SK-N-SH (cell line): ENCODE data around the gene CUL3. TPM values are rescaled to one million over a fixed set of nuclear protein-coding genes. Genes with fewer than 3 reads are reported as not detected.

ENCODE experiments used
- CTCF ChIA-PET: fragments of 300-600, 350-600 bp; formaldehyde crosslinking; extraction: SDS; loops from one replicate; lab custom pipeline; 2021; lab: Yijun Ruan, JAX
- POLR2A ChIA-PET: fragments of 350-600 bp; sonication (Branson Sonifier 250); formaldehyde crosslinking; extraction: SDS; loops from one replicate; lab custom pipeline; 2020; ENCODE audit warnings: antibody characterized with exemption, inconsistent platforms; lab: Yijun Ruan, JAX
- DNase-seq: peaks from one replicate; pipeline ENCODE4 v3.0.0; 2012
- H2AFZ ChIP-seq: fragments of 200-600 bp; sonication (generic); 2 replicates; pipeline ENCODE4 v1.8.1; 2016; ENCODE audit warnings: antibody characterized with exemption, mild to moderate bottlenecking, low read depth
- H3F3A ChIP-seq: fragments of 200-600 bp; sonication (generic); replicated peaks from 2 replicates; pipeline ENCODE3; 2016; ENCODE audit warnings: antibody characterized with exemption, mild to moderate bottlenecking; ENCODE audit not compliant: insufficient read depth
- H3K27ac ChIP-seq, 2 experiments: fragments of 200-500 bp in 1 of 2; fragments of 200-600 bp in 1 of 2; sonication (Bioruptor generic) in 1 of 2; sonication (generic), shearing (Covaris generic) in 1 of 2; 2 replicates each; pipeline versions ENCODE4 v1.5.1 to v1.6.1; 2014 to 2016; ENCODE audit warnings: low read depth in 2 of 2, inconsistent platforms in 1 of 2, low read length in 1 of 2, mild to moderate bottlenecking in 1 of 2, mixed read lengths in 1 of 2
- H3K27me3 ChIP-seq: fragments of 200-600 bp; sonication (generic), shearing (Covaris generic); 2 replicates; pipeline ENCODE4 v1.6.1; 2016; ENCODE audit warnings: mixed run types; ENCODE audit not compliant: insufficient read depth
- H3K36me3 ChIP-seq, 2 experiments: fragments of 200-500 bp in 1 of 2; fragments of 200-600 bp in 1 of 2; sonication (Bioruptor generic) in 1 of 2; sonication (generic) in 1 of 2; replicated peaks in 1 of 2; 2 replicates each; pipeline versions ENCODE3 to v1.5.1; 2014 to 2016; ENCODE audit warnings: low read length in 1 of 2, mild to moderate bottlenecking in 1 of 2; ENCODE audit not compliant: insufficient read depth in 2 of 2, control insufficient read depth in 1 of 2
- H3K4me1 ChIP-seq, 2 experiments: fragments of 200-500 bp in 1 of 2; fragments of 200-600 bp in 1 of 2; sonication (Bioruptor generic) in 1 of 2; sonication (generic), shearing (Covaris generic) in 1 of 2; 2 replicates each; pipeline versions ENCODE4 v1.5.1 to v1.6.1; 2014 to 2016; ENCODE audit warnings: low read depth in 1 of 2, low read length in 1 of 2, mixed run types in 1 of 2; ENCODE audit not compliant: insufficient read depth in 2 of 2, control insufficient read depth in 1 of 2
- H3K4me2 ChIP-seq: fragments of 200-600 bp; sonication (generic), shearing (Covaris generic); 2 replicates; pipeline ENCODE4 v1.6.1; 2017; ENCODE audit warnings: mixed run types
- H3K4me3 ChIP-seq, 2 experiments: fragments of 200-500 bp in 1 of 2; fragments of 200-600 bp in 1 of 2; sonication (Bioruptor generic) in 1 of 2; sonication (generic), shearing (Covaris generic) in 1 of 2; 2 replicates each; pipeline versions ENCODE4 v1.5.1 to v1.8.1; 2014 to 2016; ENCODE audit warnings: low read depth in 2 of 2, inconsistent platforms in 1 of 2, low read length in 1 of 2, mild to moderate bottlenecking in 1 of 2, mixed read lengths in 1 of 2, moderate library complexity in 1 of 2
- H3K79me2 ChIP-seq: fragments of 200-600 bp; sonication (generic); 2 replicates; pipeline ENCODE4 v1.8.1; 2017; ENCODE audit warnings: mild to moderate bottlenecking; ENCODE audit not compliant: insufficient read depth
- H3K9ac ChIP-seq: fragments of 200-600 bp; sonication (generic); 2 replicates; pipeline ENCODE4 v1.6.1; 2017; ENCODE audit warnings: mixed run types
- H3K9me2 ChIP-seq: fragments of 200-600 bp; sonication (generic); 2 replicates; pipeline ENCODE4 v1.6.1; 2017; ENCODE audit warnings: mixed run types
- H3K9me3 ChIP-seq: fragments of 200-600 bp; sonication (generic); 2 replicates; pipeline ENCODE4 v1.6.1; 2017; ENCODE audit warnings: mixed run types, mild to moderate bottlenecking, moderate library complexity
- H4K20me1 ChIP-seq: fragments of 200-600 bp; sonication (generic); 2 replicates; pipeline ENCODE4 v1.6.1; 2017; ENCODE audit warnings: mild to moderate bottlenecking, mixed run types; ENCODE audit not compliant: insufficient read depth
- CHD2 ChIP-seq: fragments of 150-350 bp; IDR thresholded peaks from 2 replicates; pipeline ENCODE4 v1.6.1; 2018; ENCODE audit warnings: low read length; ENCODE audit not compliant: partially characterized antibody
- ELF1 ChIP-seq: IDR thresholded peaks from 2 replicates; pipeline ENCODE4 v1.4.0; 2012
- EP300 ChIP-seq, 2 experiments: IDR thresholded peaks; 2 replicates each; pipeline versions ENCODE4 v1.4.0 to v1.6.1; 2012; ENCODE audit warnings: borderline replicate concordance in 1 of 2, low read depth in 1 of 2, low read length in 1 of 2
- EZH2phosphoT487 ChIP-seq: fragments of 200-600 bp; sonication (generic); IDR thresholded peaks from 2 replicates; pipeline ENCODE4 v1.6.1; 2017; ENCODE audit warnings: low read depth, mixed run types, mild to moderate bottlenecking, antibody characterized with exemption, moderate library complexity, borderline replicate concordance
- FOXJ3 ChIP-seq: sonication (generic); formaldehyde crosslinking; IDR thresholded peaks from 2 replicates; pipeline ENCODE4 v1.5.1; 2020; ENCODE audit warnings: mild to moderate bottlenecking, missing genetic modification reagents
- GATA2 ChIP-seq: sonication (generic); formaldehyde crosslinking; IDR thresholded peaks from 2 replicates; pipeline ENCODE4 v1.5.0; 2020; ENCODE audit warnings: mild to moderate bottlenecking, missing genetic modification reagents
- IRF3 ChIP-seq: fragments of 150-350 bp; IDR thresholded peaks from 2 replicates; pipeline ENCODE4 v1.6.1; 2016; ENCODE audit warnings: mild to moderate bottlenecking, low read depth, low read length
- JUND ChIP-seq: IDR thresholded peaks from 2 replicates; pipeline ENCODE4 v1.4.0; 2012
- MEF2A ChIP-seq: IDR thresholded peaks from 2 replicates; pipeline ENCODE4 v1.4.0; 2012; ENCODE audit warnings: low read depth, borderline replicate concordance
- MXI1 ChIP-seq: IDR thresholded peaks from 2 replicates; pipeline ENCODE4 v1.6.1; 2012; ENCODE audit warnings: mild to moderate bottlenecking, low read depth, low read length, improper control_type of control experiment
- NFIC ChIP-seq: IDR thresholded peaks from 2 replicates; pipeline ENCODE4 v1.4.0; 2012; ENCODE audit warnings: borderline replicate concordance
- NRF1 ChIP-seq: IDR thresholded peaks from 2 replicates; pipeline ENCODE4 v1.6.1; 2012; ENCODE audit warnings: low read depth, mild to moderate bottlenecking, low read length
- POLR2AphosphoS5 ChIP-seq: IDR thresholded peaks from 2 replicates; pipeline ENCODE4 v1.6.1; 2012; ENCODE audit warnings: low read depth, low read length
- RXRA ChIP-seq: IDR thresholded peaks from 2 replicates; pipeline ENCODE4 v1.4.0; 2012; ENCODE audit warnings: low read depth, mild to moderate bottlenecking, borderline replicate concordance
- SIN3A ChIP-seq: IDR thresholded peaks from 2 replicates; pipeline ENCODE4 v1.6.1; 2012; ENCODE audit warnings: low read depth, mild to moderate bottlenecking, low read length, moderate library complexity, borderline replicate concordance
- TCF12 ChIP-seq: IDR thresholded peaks from 2 replicates; pipeline ENCODE4 v1.4.0; 2012
- TEAD4 ChIP-seq: IDR thresholded peaks from 2 replicates; pipeline ENCODE4 v1.4.0; 2012; ENCODE audit warnings: mild to moderate bottlenecking, borderline replicate concordance; ENCODE audit not compliant: insufficient read depth
- USF2 ChIP-seq: fragments of 150-350 bp; IDR thresholded peaks from 2 replicates; pipeline ENCODE4 v1.6.1; 2017; ENCODE audit warnings: antibody characterized with exemption, low read length, low read depth, borderline replicate concordance
- WGBS: methylation state at CpG from one replicate; pipeline ENCODE4 v1.1.6; 2017; ENCODE audit warnings: low lambda C conversion rate; 5-methylcytosine and 5-hydroxymethylcytosine counted together
- polyA plus RNA-seq, 3 experiments: library from polyadenylated mRNA; depleted of rRNA; stranded (reverse); fragments of >200 nt; gene quantifications; 2 replicates each; pipeline ENCODE4 v1.2.3, GENCODE V29; 2012
- TF ChIP-seq, protein P1 (sequence below): fragments of 200-600 bp; sonication (generic); IDR thresholded peaks from 2 replicates; pipeline ENCODE4 v1.6.1; 2017; ENCODE audit warnings: antibody characterized with exemption, mild to moderate bottlenecking, moderate library complexity
- TF ChIP-seq, protein P2 (sequence below): IDR thresholded peaks from 2 replicates; pipeline ENCODE4; 2012

CUL3 gene
- polyA plus RNA-seq, 1 of the 3 experiments (the other 2 are of a cell fraction), result 17.3 TPM

- H3K9me2 ChIP-seq, result no peaks in the 10 kb centered on the region
- H3K4me1 ChIP-seq, result no peaks in the 10 kb centered on the region
- H4K20me1 ChIP-seq, result no peaks in the 10 kb centered on the region
- H3K4me2 ChIP-seq, result no peak overlapping the region
- TF ChIP-seq TCF12 (no peak), POLR2AphosphoS5 (no peak), GATA2 (CRISPR knock-in tag) (no peak), TEAD4 (no peak), SIN3A (no peak), ELF1 (no peak), MEF2A (no peak), NRF1 (no peak), RXRA (no peak)
- TF ChIP-seq, protein P1, sequence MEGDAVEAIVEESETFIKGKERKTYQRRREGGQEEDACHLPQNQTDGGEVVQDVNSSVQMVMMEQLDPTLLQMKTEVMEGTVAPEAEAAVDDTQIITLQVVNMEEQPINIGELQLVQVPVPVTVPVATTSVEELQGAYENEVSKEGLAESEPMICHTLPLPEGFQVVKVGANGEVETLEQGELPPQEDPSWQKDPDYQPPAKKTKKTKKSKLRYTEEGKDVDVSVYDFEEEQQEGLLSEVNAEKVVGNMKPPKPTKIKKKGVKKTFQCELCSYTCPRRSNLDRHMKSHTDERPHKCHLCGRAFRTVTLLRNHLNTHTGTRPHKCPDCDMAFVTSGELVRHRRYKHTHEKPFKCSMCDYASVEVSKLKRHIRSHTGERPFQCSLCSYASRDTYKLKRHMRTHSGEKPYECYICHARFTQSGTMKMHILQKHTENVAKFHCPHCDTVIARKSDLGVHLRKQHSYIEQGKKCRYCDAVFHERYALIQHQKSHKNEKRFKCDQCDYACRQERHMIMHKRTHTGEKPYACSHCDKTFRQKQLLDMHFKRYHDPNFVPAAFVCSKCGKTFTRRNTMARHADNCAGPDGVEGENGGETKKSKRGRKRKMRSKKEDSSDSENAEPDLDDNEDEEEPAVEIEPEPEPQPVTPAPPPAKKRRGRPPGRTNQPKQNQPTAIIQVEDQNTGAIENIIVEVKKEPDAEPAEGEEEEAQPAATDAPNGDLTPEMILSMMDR, result no peak
- TF ChIP-seq, protein P2, sequence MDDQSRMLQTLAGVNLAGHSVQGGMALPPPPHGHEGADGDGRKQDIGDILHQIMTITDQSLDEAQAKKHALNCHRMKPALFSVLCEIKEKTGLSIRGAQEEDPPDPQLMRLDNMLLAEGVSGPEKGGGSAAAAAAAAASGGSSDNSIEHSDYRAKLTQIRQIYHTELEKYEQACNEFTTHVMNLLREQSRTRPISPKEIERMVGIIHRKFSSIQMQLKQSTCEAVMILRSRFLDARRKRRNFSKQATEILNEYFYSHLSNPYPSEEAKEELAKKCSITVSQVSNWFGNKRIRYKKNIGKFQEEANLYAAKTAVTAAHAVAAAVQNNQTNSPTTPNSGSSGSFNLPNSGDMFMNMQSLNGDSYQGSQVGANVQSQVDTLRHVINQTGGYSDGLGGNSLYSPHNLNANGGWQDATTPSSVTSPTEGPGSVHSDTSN, result no peak
- H3F3A ChIP-seq, result no peaks in the 10 kb centered on the region
- ChIA-PET POLR2A (no interaction called here), CTCF (no interaction called here)
- no peaks in the 10 kb centered on the region for H3K36me3 ChIP-seq
- no peaks in the 10 kb centered on the region for H3K9me3 ChIP-seq
- H3K27ac ChIP-seq, result no peak overlapping the region
- no peak overlapping the region for H3K4me3 ChIP-seq
- WGBS, result 14% methylated on average over 2 of the region's 2 CpGs
- H3K79me2 ChIP-seq, result no peaks in the 10 kb centered on the region
- no peaks in the 10 kb centered on the region for H3K27me3 ChIP-seq
- H3K9ac ChIP-seq, result no peak overlapping the region
- no peak for DNase-seq
- no peak overlapping the region for H2AFZ ChIP-seq
These were observed 155.7 kb downstream of the CUL3 start for GRCh38 chr2:224429441-224429810.

DNA sequence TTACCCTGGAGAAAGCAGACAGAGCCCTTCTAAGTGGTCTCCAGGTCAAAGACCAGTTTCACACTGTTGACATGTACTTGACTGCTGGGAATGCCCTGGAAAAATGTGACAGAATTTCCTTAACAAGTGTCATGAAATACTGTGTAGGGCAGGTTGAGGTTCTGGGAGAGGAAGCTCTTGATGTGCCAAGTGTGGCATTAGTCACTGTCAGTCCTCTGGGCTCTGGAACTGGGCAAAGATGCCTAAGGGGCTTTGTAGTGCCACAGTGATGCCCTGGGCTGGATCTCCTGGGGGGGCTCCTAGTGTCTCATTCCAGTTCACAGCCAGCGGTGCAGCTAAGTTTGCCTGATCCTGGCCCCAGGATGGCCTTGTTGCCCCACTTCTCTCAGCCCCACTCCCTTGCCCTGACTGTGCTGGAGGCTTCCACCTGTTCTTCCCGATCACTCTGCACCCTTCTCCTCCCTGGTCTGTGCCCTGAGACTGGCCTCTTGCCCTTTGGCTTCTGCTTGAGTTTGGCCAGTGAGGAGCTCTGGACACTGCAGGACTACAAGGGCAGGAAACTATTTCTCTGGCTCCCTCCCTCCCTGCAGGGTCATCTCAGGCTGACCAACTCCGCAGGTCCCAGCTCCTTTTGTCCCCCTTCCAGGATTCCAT is 156.2 kb downstream of the CUL3 start:
- Histone ChIP-seq H4K20me1 (no peaks in the 10 kb centered on the region), H3K9ac (no peak overlapping the region), H3K4me1 (no peaks in the 10 kb centered on the region), H3K9me2 (no peaks in the 10 kb centered on the region), H3F3A (no peaks in the 10 kb centered on the region), H3K4me2 (no peak overlapping the region), H3K4me3 (no peak overlapping the region), H3K79me2 (no peaks in the 10 kb centered on the region), H3K27ac (no peak overlapping the region), H3K9me3 (no peaks in the 10 kb centered on the region), H2AFZ (no peak overlapping the region), H3K27me3 (no peaks in the 10 kb centered on the region), H3K36me3 (no peaks in the 10 kb centered on the region)
- WGBS, result 68% methylated on average over 2 of the region's 3 CpGs
- ChIA-PET POLR2A (no interaction called here), CTCF (no interaction called here)
- DNase-seq, result no peak
- no peak for TF ChIP-seq EZH2phosphoT487
- no peak for TF ChIP-seq FOXJ3
- no peak for TF ChIP-seq MXI1
- no peak for TF ChIP-seq MEF2A
- TF ChIP-seq POLR2AphosphoS5, result no peak
- TF ChIP-seq TEAD4, result no peak
- TF ChIP-seq IRF3, result no peak
- no peak for TF ChIP-seq NFIC
- no peak for TF ChIP-seq SIN3A
- no peak for TF ChIP-seq NRF1
- TF ChIP-seq, protein P2, result no peak
- TF ChIP-seq CHD2, result no peak
- no peak for TF ChIP-seq USF2
- TF ChIP-seq EP300 (IDR thresholded peaks at IDR 0.05; ENCODE audit: borderline replicate concordance in 1 of 2, low read depth in 1 of 2, low read length in 1 of 2), result no peak
- TF ChIP-seq JUND, result no peak
- no peak for TF ChIP-seq RXRA
